ENCODE data around the gene MAPKAP1.
"Not testable (repeated sequence)": the region's sequence is repeated elsewhere in the genome, so short reads cannot be mapped to it uniquely, and the experiment has no call there.

- not testable (repeated sequence) for TF ChIP-seq POLR2A (IDR thresholded peaks at IDR 0.05; ENCODE audit: low read length); GATA1 (IDR thresholded peaks at IDR 0.05; ENCODE audit: low read depth, low read length)
Measured at GRCh38 chr9:125693492-125693891, 13.5 kb downstream of the MAPKAP1 start.
